ENCODE data around the gene KIF9.
"Not testable (repeated sequence)": the region's sequence is repeated elsewhere in the genome, so short reads cannot be mapped to it uniquely, and the experiment has no call there.

The KIF9 gene

DNA sequence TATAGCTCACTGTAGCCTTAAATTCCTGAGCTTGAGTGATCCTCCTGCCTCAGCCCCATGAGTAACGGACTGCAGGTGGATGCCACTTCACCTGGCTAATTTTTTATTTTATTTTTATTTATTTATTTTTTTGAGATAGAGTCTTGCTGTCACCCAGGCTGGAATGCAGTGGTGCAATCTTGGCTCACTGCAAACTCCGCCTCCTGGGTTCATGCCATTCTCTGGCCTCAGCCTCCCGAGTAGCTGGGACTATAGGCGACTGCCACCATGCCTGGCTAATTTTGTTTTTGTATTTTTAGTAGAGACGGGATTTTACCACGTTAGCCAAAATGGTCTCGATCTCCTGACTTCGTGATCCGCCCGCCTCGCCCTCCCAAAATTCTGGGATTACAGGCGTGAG, 102.6 kb downstream of the KIF9 start:
- not testable (repeated sequence) for DNase-seq

All from activated CD8-positive, alpha-beta memory T cell treated with anti-CD3 and anti-CD28 coated beads for 24 hours (primary cell).